Hepatocyte (in vitro differentiated cells): ENCODE measurements around the gene SCRN2.

Source experiments
- CTCF ChIP-seq: fragments of 200-600 bp; sonication (generic); IDR thresholded peaks from 2 replicates; pipeline ENCODE4 v1.5.1; 2016; ENCODE audit warnings: antibody characterized with exemption, mild to moderate bottlenecking; ENCODE audit not compliant: poor library complexity
- EZH2phosphoT487 ChIP-seq: fragments of 200-600 bp; sonication (generic); IDR thresholded peaks from one replicate; pipeline ENCODE4 v1.6.1; 2018; ENCODE audit warnings: antibody characterized with exemption, mild to moderate bottlenecking, low read depth, moderate library complexity; ENCODE audit not compliant: unreplicated experiment, severe bottlenecking

GRCh38 chr17:47818002-47818695, 22.9 kb downstream of the SCRN2 start:
- TF ChIP-seq EZH2phosphoT487: no peak
- no peak for TF ChIP-seq CTCF
